ENCODE results near the gene PLAC8. TPM values are rescaled to one million over a fixed set of nuclear protein-coding genes. Genes with fewer than 3 reads are reported as not detected.
"Not testable (repeated sequence)": the region's sequence is repeated elsewhere in the genome, so short reads cannot be mapped to it uniquely, and the experiment has no call there.

PLAC8 gene
- total RNA-seq, 1 donor from 2014 or later: 2.2 TPM

DNA sequence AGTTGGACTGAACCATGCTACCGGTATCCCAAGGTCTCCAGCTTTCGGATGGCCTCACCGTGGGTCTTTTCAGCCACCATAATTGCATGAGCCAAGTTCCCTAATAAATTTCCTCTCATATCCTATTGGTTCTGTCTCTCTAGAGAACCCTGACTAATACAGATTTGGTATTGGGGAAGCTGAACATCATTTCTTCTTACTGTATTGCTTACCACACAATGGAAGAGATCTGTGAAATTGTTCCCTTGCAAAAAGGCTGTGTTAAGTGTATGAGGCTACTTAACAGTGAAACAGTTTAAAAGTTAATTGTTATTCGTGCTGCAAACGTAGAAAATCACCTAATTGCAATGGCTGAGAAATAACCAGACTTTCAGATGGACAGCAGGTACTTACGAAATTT, 34.0 kb downstream of the PLAC8 start:
- intact Hi-C loops (cut with DNase I): no loop called here

DNA sequence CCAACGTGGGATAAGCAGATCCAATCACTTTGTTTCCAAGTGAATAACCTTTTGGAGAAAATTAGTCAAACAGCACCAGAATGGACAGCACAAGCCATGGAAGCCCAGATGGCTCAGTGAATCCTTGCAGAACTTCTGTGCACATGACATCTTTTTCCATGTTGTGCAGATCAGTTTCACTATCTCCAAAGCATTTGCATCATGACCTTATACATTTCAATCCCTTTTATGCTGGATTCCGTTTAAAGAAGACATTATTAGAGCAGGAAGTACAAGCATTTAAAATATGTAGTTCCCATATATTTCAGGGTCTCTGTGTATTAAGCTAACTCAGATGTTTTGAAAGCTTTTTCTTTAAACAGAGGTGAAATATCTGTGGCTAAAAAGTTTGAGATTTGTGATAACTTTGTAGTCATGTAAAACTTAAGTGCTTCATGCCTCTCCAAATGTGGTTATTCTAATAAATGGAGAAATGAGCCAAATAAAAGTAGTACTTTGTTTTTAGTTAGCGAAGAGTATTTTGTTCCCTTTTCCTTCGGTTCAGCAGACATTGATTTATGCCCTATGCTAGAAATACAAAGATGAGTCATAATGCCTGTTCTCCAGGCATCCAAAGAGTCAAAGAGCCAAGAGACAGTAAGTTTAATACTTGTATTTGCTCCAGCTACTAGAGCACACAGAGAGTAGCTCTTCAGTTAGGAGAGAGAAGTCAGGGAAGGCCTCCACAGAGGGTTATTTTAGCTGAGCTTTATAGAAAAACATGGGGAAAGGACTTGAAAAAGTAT, 39.0 kb downstream of the PLAC8 start:
- no peak for DNase-seq (ENCODE audit: missing footprints)
- intact Hi-C loops (cut with DNase I): no loop called here
- ATAC-seq: no peak

More for the DNA sequence above, 34.0 kb downstream of the PLAC8 start:
- DNase-seq (ENCODE audit: missing footprints) (no peak), ATAC-seq (no peak)

DNA sequence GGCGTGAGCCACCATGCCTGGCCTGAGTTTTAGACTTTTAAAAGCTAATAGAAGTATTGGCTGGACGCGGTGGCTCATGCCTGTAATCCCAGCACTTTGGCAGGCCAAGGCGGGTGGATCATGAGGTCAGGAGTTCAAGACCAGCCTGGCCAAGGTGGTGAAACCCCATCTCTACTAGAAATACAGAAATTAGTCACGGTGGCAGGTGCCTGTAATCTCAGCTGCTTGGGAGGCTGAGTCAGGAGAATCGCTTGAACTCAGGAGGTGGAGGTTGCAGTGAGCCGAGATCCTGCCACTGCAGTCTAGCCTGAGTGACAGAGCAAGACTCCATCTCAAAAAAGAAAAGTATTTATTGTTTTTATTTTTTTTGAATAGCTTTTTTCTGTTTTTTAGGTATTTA, 39.7 kb downstream of the PLAC8 start:
- ATAC-seq; intact Hi-C loops (cut with DNase I); DNase-seq (ENCODE audit: missing footprints): not testable (repeated sequence)

DNA sequence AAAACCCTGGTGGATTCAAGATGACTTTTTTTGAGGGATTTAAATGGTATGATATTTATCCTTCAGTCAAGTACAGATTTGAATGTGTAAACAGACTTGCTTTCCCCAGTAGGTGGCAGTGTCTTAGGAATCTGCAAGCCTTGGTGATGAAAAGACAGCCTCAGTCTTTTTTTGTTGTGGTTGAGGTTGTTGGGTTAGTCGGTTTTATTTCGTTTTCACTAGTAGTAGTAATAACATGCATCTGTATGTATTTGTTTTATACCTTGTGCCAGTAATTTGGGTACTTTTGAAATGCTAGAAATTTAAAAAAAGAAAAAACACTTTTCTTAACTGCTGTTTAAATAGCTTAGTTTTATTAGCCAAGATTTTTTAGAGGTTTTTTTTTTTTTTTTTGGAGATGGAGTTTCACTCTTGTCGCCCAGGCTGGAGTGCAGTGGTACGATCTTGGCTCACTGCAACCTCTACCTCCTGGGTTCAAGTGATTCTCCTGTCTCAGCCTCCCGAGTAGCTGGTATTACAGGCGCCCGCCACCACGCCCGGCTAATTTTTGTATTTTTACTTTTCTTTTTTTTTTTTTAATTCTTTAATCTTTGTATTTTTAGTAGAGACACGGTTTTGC, 40.3 kb downstream of the PLAC8 start:
- DNase-seq (ENCODE audit: missing footprints): no peak
- intact Hi-C loops (cut with DNase I): no loop called here
- ATAC-seq: no peak

DNA sequence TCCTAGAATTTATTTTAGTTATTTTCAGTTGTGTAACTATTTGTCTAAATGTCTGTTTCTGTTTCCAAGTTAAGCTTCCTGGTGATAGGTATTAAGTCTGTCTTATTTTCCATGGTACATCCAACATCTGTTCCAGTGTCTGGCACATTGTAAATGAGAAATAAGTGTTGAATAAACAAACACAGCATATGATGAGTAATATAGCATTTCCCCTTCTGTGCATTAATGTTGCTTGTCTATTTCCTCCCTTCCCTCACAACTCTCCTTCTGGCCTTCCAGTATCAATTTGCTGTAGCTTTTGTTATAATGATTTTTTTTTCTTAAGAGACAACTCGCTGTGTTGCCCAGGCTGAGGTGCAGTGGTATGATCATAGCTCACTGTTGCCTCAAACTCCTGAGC, 43.4 kb downstream of the PLAC8 start:
- intact Hi-C loops (cut with DNase I): no loop called here
- no peak for DNase-seq (ENCODE audit: missing footprints)
- ATAC-seq: no peak

DNA sequence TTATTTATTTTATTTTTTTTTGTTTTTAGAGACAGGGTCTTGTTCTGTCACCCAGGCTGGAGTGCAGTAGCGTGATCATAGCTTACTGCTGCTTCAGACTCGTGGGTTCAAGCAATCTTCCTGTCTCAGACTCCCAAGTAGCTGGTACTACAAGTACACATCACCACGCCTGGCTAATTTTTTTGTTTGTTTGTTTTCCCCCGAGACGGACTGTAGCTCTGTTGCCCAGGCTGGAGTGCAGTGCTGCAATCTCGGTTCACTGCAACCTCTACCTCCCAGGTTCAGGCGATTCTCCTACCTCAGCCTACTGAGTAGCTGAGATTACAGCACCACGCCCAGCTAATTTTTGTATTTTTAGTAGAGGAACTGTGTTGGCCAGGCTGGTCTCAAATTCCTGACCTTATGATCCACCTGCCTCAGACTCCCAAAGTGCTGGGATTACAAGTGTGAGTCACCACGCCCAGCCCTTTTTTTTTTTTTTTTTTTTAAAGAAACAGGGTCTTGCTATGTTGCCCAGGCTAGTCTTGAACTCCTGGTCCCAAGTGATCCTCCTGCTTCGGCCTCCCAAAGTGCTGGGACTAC, 47.4 kb downstream of the PLAC8 start:
- intact Hi-C loops (cut with DNase I): no loop called here
- ATAC-seq (no peak), DNase-seq (ENCODE audit: missing footprints) (no peak)

DNA sequence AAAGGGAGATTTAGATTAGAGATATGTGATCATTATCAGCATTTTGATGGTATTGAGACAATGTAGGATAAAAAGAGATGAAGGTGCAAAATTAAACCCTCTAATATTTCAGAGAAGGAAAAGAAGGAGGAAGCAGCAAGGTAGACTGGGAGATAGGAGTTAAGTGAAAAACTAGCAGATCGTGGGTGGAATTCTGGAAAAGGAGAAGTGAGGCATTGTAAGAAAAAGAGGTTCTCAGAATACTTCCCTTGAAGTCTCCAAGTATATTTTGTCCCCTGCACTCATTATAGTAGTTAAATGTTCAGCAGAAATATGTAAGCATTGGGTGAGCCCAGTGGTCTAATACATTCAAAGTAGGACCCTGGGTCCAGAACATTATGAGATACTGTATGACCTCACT, 49.3 kb downstream of the PLAC8 start:
- ATAC-seq: no peak
- intact Hi-C loops (cut with DNase I): no loop called here

DNA sequence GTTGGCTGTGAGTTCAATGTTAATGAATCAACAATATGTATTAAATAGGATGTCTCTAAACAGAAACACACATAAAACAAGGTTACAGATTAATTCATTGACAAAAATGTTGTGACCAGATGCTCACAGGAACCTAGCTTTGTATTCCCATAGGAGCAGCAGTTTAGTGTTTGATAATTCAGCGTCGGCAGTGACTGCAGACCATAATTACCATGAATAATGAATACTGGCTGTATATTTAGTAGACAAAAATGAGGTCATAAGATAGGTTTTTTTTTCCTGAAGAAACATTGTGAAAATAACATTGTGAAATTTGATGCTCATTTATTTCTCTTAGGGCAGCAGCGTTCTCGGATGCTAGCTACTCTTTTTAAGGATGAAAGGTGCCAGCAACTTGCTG, 51.8 kb downstream of the PLAC8 start:
- no peak for ATAC-seq
- intact Hi-C loops (cut with DNase I): no loop called here
- DNase-seq (ENCODE audit: missing footprints): no peak

More for the DNA sequence above, 49.3 kb downstream of the PLAC8 start:
- DNase-seq (ENCODE audit: missing footprints): no peak

DNA sequence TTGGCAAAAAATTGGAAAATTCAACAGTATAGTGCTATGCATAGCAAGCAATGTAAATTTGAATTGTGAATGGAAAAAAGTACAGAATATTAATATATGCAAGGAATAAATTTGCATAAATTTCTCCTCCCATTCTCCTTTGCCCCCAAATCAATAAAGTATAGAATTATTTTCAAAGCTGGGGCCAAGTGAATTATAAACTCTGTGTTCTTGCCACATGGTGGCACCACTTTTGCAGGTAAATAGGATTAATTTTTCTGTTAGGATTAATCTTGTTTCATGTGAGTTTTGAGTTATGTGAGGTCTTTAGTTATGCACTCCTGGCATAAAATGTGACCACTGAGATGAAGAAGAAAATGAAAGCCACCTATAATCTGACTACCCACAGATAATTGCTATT, 59.6 kb downstream of the PLAC8 start:
- DNase-seq (ENCODE audit: missing footprints) (no peak), ATAC-seq (no peak)
- intact Hi-C loops (cut with DNase I): no loop called here

DNA sequence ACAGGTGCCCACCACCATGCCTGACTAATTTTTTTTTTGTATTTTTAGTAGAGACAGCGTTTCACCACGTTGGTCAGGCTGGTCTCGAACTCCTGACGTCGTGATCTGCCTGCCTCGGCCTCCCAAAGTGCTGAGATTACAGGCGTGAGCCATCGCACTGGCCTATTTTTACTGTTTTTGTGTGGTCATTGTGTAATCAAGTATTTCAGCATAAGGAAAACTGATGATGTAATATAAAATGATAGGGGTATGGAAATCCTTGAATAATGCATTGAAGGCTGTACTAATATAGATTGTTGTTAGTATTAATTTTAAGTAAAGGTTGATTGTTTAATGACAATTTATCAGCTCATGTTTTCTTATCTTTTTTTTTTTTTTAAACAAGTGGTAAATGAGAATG, 65.7 kb downstream of the PLAC8 start:
- ATAC-seq; DNase-seq (ENCODE audit: missing footprints); intact Hi-C loops (cut with DNase I): not testable (repeated sequence)

DNA sequence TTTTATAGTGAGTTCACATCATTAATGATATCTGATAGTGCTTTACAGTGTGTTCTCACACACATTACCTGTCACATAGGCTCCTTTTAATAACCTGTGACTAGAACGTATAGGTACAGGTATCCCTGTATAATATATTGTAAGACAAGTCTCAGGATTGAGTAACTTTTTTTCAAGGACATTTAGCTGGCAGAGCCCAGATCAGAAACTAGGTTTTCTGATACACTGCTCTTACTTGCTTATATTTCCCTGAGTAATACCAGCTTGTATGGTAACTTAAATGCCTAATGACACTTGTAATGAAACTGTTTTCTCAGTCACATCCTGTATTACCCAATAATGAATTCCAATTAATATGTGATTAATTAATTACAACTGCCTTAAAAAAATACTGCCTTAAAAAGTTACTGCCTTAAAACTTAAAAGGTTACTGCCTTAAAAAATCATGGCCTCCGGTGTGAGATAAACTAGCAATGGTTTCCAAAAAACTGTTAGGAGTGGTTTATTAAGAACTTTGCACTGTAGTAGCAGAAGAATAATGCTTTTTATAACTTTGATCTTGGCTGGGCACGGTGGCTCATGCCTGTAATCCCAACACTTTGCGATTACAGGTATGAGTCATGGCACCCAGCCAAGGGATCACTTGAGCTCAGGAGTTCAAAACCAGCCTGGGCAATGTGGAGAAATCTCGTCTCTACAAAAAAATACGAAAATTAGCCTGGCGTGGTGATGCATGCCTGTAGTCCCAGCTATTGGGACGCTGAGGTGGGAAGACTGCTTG, 67.6 kb downstream of the PLAC8 start:
- ATAC-seq (no peak), DNase-seq (ENCODE audit: missing footprints) (no peak)
- intact Hi-C loops (cut with DNase I): no loop called here

DNA sequence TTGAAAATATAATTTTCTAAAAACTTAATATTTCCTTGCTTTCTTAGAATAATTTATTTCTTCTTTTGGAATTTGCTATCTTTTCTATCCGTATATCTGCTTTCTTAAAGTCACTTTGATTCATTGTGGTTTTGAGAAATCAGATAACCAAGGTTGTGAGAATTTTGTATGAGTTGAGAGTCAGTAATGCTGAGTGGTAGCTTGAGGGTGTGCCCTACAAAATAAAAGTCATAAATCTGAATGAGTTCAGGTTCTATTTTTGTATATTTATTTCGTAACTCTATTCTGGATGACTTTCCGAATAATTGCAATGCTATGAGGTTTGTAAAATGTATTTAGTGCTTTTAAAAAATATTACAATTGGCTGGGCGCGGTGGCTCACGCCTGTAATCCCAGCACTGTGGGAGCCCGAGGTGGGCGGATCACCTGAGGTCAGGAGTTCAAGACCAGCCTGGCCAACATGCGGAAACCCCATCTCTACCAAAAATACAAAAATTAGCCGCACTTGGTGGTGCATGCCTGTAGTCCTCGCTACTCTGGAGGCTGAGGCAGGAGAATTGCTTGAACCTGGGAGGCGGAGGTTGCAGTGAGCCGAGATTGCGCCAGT, 70.6 kb downstream of the PLAC8 start:
- DNase-seq (ENCODE audit: missing footprints): no peak
- no peak for ATAC-seq
- intact Hi-C loops (cut with DNase I): no loop called here

DNA sequence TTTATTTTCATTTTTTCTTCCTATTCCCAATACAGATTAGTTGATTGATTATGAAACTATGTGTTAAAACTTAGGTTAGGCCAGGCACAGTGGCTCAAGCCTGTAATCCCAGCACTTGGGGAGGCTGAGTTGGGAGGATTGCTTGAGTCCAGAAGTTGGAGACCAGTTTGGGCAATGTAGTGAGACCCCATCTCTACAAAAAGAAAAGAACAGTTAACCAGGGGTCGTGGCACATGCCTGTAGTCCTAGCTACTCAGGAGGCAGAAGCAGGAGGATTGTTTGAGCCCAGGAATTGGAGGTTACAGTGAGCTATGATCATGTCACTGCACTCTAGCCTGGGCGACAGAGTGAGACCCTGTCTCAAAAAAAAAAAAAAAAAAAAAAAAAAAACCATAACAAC, 71.4 kb downstream of the PLAC8 start:
- intact Hi-C loops (cut with DNase I); DNase-seq (ENCODE audit: missing footprints); ATAC-seq: not testable (repeated sequence)

DNA sequence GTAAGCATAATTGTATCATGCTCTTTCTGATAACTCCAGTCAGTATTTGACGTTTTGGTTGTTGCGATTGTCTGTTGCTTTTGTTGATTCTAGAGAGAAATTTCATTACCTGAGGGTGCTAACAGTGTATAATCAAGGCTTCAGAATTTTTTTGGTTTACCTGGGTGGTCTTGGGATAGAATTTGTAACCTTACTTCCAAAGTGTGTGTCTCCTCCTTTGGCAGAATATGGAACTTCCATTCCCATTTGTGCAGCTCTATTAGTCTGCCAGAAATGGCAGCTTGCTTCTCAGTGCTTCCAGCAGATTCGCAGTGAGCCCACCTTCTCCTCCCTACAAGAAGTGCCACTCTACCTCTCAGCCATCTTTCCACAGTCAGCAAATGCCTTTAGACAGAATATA, 74.3 kb downstream of the PLAC8 start:
- intact Hi-C loops (cut with DNase I): no loop called here
- ATAC-seq: no peak
- DNase-seq (ENCODE audit: missing footprints): no peak

Other genes with a start within 250 kb of the PLAC8 start
- gene SEC31A, start 223.6 kb downstream of the PLAC8 start, total RNA-seq: 85.6 TPM
- 5.5 TPM for gene THAP9, start 214.0 kb downstream of the PLAC8 start, total RNA-seq
- 7.4 TPM for gene LIN54, start 103.9 kb downstream of the PLAC8 start, total RNA-seq
- 50.4 TPM for gene COPS4, start 79.5 kb downstream of the PLAC8 start, total RNA-seq
- 27.3 TPM for gene COQ2, start 170.1 kb upstream of the PLAC8 start, total RNA-seq
- 1.8 TPM for gene HPSE, start 220.1 kb upstream of the PLAC8 start, total RNA-seq

Data from Right ventricle myocardium inferior (tissue), 1 donor.